Activated CD4-positive, alpha-beta T cell treated with anti-CD3 and anti-CD28 coated beads, Interleukin-2, amount 50 U/mL, for 4 hours (primary cell): ENCODE measurements around the gene DMBX1.

Experiments used
- DNase-seq, 2 experiments: peaks; one replicate each; pipeline ENCODE4 v3.0.0-alpha.2; 2020

DMBX1 gene

GRCh38 chr1:46526013-46526690 lies 36.5 kb downstream of the DMBX1 start:
- DNase-seq = no peak

GRCh38 chr1:46526691-46527291 lies 37.2 kb downstream of the DMBX1 start:
- DNase-seq = no peak

GRCh38 chr1:46527474-46528296 lies 38.0 kb downstream of the DMBX1 start:
- DNase-seq = peak; percentile 65 to 66

GRCh38 chr1:46528297-46528955 lies 38.8 kb downstream of the DMBX1 start:
- DNase-seq = no peak

GRCh38 chr1:46529031-46529630 lies 39.5 kb downstream of the DMBX1 start:
- DNase-seq = no peak

- DNase-seq = no peak
Measured at GRCh38 chr1:46530311-46530710, 40.7 kb downstream of the DMBX1 start.

GRCh38 chr1:46530791-46531409 lies 41.3 kb downstream of the DMBX1 start:
- DNase-seq = no peak

- no peak for DNase-seq
Measured at GRCh38 chr1:46532095-46532494, 42.5 kb downstream of the DMBX1 start.

- peak; percentile 65 to 66 for DNase-seq
Measured at GRCh38 chr1:46532498-46533178, 43.0 kb downstream of the DMBX1 start.

- peak; percentile 42 to 46 for DNase-seq
Measured at GRCh38 chr1:46533179-46533864, 43.7 kb downstream of the DMBX1 start.

- no peak for DNase-seq
Measured at GRCh38 chr1:46535063-46535462, 45.4 kb downstream of the DMBX1 start.

- no peak for DNase-seq
Measured at GRCh38 chr1:46536527-46536926, 46.9 kb downstream of the DMBX1 start.

- no peak for DNase-seq
Measured at GRCh38 chr1:46537651-46538050, 48.0 kb downstream of the DMBX1 start.

- DNase-seq = no peak
Measured at GRCh38 chr1:46538147-46538546, 48.5 kb downstream of the DMBX1 start.
